Stimulated activated CD4-positive, alpha-beta T cell treated with anti-CD3 and anti-CD28 coated beads, Interleukin-4, amount 100 ng/mL, for 24 hours (primary cell): ENCODE measurements around the gene ADAMTS17.

Source experiments
- DNase-seq: peaks from one replicate; pipeline ENCODE4 v3.0.0-alpha.2; 2020

Gene ADAMTS17

DNA sequence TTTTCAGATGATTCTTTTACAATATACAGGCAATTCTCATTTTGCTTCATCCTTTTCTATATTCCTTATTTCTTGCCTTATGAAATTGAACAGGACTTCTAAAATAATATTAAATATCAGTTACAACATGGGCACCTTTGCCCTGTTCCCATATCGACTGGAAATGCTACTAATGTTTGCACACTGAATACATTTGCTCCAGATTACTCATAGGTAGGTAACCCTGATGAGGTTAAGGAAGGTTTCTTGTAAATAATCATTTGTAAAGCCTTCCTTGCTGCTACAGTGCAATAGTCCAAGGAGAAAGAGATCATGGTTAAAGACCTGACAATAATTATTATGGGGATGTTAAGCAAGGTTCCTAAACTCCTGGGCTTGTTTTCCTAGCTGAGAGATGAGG, 175.5 kb downstream of the ADAMTS17 start:
- DNase-seq: no peak

DNA sequence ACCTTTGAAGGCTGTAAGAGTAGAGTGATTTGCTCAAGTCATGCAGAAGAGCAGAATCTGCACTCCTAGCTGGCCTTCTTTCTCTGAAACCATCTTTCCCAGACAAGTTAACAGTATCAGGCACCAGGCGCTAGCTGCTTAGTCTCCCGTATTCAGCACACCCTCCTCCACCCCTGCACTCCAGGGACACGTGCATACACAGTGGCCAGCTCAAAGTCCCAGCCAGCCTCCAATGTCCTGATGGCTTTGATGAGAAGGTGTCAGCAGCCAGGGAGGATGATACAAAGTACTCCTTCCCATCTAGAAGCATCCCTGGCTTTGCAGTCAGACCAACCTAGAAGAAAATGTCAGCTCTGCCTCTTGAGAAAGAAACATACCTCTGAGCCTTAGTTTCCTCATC, 177.8 kb downstream of the ADAMTS17 start:
- DNase-seq: no peak

GRCh38 chr15:100160953-100161352, 180.8 kb downstream of the ADAMTS17 start:
- DNase-seq: no peak

GRCh38 chr15:100159436-100159835, 182.3 kb downstream of the ADAMTS17 start:
- no peak for DNase-seq

GRCh38 chr15:100158356-100158755, 183.4 kb downstream of the ADAMTS17 start:
- no peak for DNase-seq

- DNase-seq: no peak
These were observed 185.6 kb downstream of the ADAMTS17 start for GRCh38 chr15:100156201-100156600.

- DNase-seq: no peak
These were observed 187.4 kb downstream of the ADAMTS17 start for GRCh38 chr15:100154338-100154737.

DNA sequence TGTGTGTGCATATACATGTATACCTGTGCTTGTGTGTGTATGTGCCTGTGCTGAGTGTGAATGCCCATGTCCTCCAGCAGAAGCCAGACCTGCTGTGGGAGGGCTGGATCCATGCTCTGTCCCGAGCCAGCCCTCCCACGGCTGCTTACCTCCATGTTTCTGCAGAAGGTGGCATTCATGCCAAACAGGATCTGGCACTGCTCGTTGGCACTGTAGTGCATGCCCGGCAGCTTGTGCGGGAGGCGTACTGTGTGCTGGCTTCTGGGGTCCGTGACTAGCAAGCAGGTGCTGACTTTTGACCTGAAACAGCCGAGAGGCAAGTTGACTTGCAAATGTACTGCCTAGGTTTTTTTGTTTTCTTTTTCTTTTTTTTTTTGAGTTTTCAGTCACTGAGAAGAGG, 189.3 kb downstream of the ADAMTS17 start:
- no peak for DNase-seq

DNA sequence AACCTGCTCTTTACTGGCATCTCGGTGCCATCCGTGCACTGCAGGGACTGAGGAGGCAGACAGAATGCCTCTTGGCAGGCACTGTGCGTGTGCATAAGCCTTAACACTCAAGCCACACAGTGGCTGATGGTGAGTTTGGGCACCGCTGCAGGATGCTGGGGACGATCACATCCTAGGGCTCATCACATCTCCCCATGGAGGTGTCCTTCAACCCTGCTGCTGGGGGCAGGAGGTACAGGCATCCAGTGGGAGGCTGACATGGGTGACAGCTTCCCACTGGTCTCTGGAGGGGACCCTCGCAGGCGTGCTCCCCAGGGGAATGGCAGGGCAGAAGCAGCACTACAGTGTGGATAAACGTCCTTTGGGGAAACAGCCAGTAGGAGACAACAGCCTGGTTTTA, 190.9 kb downstream of the ADAMTS17 start:
- DNase-seq: no peak

- no peak for DNase-seq
These were observed 193.9 kb downstream of the ADAMTS17 start for GRCh38 chr15:100147828-100148227.

DNA sequence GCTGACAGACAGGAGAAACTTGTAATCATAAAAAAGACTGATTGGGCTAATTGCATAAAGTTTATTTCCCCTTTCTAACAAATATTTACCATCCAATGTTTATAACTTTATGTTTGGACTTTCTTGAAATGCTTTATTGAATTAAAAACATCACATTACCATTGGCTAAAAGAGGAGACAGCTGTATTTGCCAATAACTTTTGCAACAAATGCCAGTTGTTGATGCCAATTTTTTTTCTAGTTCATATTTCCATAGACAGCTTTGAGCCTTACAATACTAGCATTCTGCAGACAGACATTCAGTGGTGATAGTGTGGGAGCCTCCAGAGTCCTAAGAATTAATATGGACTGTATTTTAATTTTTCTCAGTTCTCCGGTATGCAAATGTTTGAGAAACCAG, 198.4 kb downstream of the ADAMTS17 start:
- no peak for DNase-seq

GRCh38 chr15:100141311-100142001, 200.3 kb downstream of the ADAMTS17 start:
- DNase-seq: no peak

- DNase-seq: no peak
These were observed 201.1 kb downstream of the ADAMTS17 start for GRCh38 chr15:100140527-100141308.

DNA sequence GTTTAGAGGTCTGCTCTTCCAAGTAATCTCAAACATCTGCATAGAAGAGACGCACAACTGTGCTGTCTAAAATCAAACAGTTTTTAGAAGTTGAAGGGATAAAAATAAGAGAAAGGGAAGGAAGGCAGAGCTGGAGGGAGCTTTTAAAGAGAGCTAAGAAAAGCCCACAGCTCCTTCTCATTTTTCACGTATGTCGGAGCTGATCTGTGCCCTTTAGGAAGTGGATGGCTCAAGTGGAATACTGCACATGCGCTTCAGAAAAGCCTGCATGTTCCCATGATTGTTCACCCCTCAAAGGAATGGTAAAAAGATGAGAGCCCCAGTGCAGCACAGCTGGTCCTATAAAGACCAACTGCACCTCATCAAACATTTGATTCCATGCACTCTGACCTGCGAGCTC, 207.2 kb downstream of the ADAMTS17 start:
- DNase-seq: no peak

DNA sequence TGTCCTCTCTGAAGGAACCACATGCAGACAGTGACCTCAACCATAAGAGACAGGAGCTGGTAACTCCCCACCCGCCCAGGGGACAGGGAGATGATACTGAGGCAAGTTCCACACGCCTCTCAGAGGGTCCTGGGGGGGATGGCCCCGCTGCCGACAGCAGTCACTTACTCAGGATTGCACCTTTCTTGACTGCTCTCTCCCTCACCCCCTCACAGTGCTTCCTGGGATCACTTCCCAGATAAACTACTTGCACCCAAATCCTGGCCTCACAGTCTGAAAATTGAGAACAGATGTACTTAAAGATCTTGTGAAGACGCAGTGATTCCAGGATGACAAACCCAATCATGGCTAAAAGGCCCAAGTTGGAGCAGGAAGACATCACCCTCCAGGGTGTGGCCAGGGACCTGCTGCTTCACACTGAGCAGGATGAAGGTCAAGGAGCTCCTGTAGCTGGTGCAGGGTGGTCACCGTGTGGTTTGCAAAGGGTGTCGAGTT, 207.6 kb downstream of the ADAMTS17 start:
- no peak for DNase-seq

- no peak for DNase-seq
These were observed 208.8 kb downstream of the ADAMTS17 start for GRCh38 chr15:100133001-100133400.

- no peak for DNase-seq
These were observed 209.5 kb downstream of the ADAMTS17 start for GRCh38 chr15:100132309-100132708.

GRCh38 chr15:100131321-100132224, 210.2 kb downstream of the ADAMTS17 start:
- DNase-seq: peak; percentile 28

- no peak for DNase-seq
These were observed 212.1 kb downstream of the ADAMTS17 start for GRCh38 chr15:100129677-100130076.

- no peak for DNase-seq
These were observed 216.2 kb downstream of the ADAMTS17 start for GRCh38 chr15:100125401-100126191.

GRCh38 chr15:100124936-100125335, 216.8 kb downstream of the ADAMTS17 start:
- DNase-seq: no peak

GRCh38 chr15:100124361-100124760, 217.4 kb downstream of the ADAMTS17 start:
- no peak for DNase-seq
